ENCODE data around the gene MYH7. TPM values are rescaled to one million over a fixed set of nuclear protein-coding genes. Genes with fewer than 3 reads are reported as not detected.
"Not testable (repeated sequence)": the region's sequence is repeated elsewhere in the genome, so short reads cannot be mapped to it uniquely, and the experiment has no call there.

MYH7 gene
- total RNA-seq, 1 experiment from 2014 or later, result not detected

DNA sequence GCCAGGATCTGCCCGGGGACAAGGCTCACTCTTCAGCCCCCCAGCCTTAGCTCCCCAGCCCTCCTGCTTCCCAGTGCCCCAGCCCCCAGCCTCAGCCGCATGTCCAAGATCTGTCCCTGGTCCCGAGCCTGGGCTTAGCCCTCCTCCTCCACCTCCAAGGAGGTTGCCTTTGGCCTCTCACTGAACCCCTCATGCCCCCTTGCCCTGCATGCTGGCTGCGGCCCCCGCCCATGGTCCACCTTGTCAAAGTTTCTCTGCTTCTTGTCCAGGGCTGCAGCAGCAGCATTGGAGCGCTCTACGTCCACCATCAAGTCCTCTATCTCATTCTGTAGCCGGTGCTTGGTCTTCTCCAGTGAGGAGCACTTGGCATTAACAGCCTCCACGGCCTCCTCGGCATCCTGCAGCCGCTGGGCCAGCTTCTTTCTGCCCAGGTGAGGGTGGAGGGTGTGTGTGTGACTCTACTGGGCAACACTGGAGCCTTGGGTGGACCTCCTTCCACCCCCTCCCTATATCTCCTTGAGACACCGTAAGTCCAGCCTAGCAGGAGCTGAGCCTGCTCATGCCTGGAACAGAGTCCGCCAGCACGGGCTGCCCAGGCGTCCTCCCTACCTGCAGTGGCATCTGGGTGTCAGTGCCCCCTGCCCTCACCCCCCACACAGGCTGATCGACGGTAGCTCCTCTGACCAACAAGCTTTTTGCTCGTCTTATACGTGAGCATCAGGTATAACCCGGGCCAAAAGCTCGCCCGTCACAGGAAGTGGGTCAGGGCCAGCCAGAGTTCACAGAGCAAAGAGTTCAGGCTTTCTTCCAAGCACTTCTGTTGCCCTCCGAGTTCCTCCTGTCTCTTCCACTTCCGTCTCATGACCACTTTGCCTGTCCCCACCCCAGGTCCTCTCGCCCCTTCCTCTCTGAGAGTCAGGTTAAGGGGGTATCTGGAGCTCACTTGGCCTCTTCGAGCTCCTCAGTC is 47.3 kb downstream of the MYH7 start:
- CTCF ChIA-PET, result interaction anchor here (0.5 to 3.7 kb wide), 9 partner anchors 9 to 907 kb away, joined by 3 to 27 read pairs (median 5); partner anchors contain the start of gene CMTM5
- POLR2A ChIA-PET, result no interaction called here
- Mint-ChIP-seq H3K4me1 (peaks cover 17% of the 10 kb centered on the region), H3K9me3 (no peaks in the 10 kb centered on the region), H3K27me3 (ENCODE audit: low read depth) (peaks cover 26% of the 10 kb centered on the region), H3K4me3 (no peak overlapping the region), H3K36me3 (no peaks in the 10 kb centered on the region), H3K27ac (no peak overlapping the region)
- DNase-seq (ENCODE audit: low spot score), result no peak
- TF ChIP-seq, protein P1, sequence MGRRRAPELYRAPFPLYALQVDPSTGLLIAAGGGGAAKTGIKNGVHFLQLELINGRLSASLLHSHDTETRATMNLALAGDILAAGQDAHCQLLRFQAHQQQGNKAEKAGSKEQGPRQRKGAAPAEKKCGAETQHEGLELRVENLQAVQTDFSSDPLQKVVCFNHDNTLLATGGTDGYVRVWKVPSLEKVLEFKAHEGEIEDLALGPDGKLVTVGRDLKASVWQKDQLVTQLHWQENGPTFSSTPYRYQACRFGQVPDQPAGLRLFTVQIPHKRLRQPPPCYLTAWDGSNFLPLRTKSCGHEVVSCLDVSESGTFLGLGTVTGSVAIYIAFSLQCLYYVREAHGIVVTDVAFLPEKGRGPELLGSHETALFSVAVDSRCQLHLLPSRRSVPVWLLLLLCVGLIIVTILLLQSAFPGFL (CRISPR knock-in tag; IDR thresholded peaks at IDR 0.05; ENCODE audit: borderline replicate concordance), result no peak
- TF ChIP-seq ZNF138 (CRISPR knock-in tag; conservative IDR thresholded peaks at IDR 0.05), result no peak
- no peak for TF ChIP-seq SP1 (CRISPR knock-in tag; conservative IDR thresholded peaks at IDR 0.05)
- ATAC-seq, result no peak

DNA sequence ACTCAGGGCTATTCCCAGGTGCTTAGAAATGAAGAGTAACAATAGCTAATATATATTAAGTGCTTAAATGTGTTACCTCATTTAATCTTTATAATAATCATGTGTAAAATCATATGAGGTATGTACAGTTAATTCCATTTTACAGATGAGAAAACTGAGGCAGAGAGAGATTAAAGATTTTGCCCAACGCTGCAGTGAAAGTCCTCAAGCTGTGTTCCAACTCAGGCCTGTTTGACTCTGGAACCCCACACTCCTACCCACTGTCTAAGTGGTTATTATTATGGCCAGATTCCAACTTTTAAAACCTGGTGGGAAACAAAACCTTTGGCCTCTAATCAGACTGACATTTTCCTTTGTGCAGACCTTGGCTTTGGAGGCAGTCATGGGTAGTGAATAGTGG is 48.5 kb downstream of the MYH7 start:
- no peak for DNase-seq (ENCODE audit: low spot score)
- no peaks in the 10 kb centered on the region for H3K36me3 Mint-ChIP-seq
- H3K27ac Mint-ChIP-seq, result no peak overlapping the region
- peaks cover 11% of the 10 kb centered on the region for H3K4me1 Mint-ChIP-seq
- no peak overlapping the region for H3K4me3 Mint-ChIP-seq
- H3K27me3 Mint-ChIP-seq (ENCODE audit: low read depth), result peaks cover 34% of the 10 kb centered on the region
- CTCF ChIA-PET, result interaction anchor here (0.9 to 3.7 kb wide), 4 partner anchors 8 to 70 kb away, joined by 5 to 27 read pairs (median 10); no protein-coding TSS in a partner anchor
- TF ChIP-seq GTF2I (CRISPR knock-in tag; conservative IDR thresholded peaks at IDR 0.05) (no peak), JUN (CRISPR knock-in tag; IDR thresholded peaks at IDR 0.05) (no peak), TEAD4 (CRISPR knock-in tag; IDR thresholded peaks at IDR 0.05) (no peak), ZNF396 (CRISPR knock-in tag; IDR thresholded peaks at IDR 0.05; ENCODE audit: borderline replicate concordance) (no peak), NR3C1 (CRISPR knock-in tag; conservative IDR thresholded peaks at IDR 0.05; ENCODE audit: low read depth) (no peak), HMGA2 (CRISPR knock-in tag; IDR thresholded peaks at IDR 0.05) (no peak), NFATC4 (CRISPR knock-in tag; IDR thresholded peaks at IDR 0.05) (no peak)
- TF ChIP-seq, protein P2, sequence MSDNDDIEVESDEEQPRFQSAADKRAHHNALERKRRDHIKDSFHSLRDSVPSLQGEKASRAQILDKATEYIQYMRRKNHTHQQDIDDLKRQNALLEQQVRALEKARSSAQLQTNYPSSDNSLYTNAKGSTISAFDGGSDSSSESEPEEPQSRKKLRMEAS (CRISPR knock-in tag; IDR thresholded peaks at IDR 0.05), result no peak
- TF ChIP-seq, protein P3, sequence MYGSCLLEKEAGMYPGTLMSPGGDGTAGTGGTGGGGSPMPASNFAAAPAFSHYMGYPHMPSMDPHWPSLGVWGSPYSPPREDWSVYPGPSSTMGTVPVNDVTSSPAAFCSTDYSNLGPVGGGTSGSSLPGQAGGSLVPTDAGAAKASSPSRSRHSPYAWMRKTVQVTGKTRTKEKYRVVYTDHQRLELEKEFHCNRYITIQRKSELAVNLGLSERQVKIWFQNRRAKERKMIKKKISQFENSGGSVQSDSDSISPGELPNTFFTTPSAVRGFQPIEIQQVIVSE (CRISPR knock-in tag; IDR thresholded peaks at IDR 0.05; ENCODE audit: borderline replicate concordance), result no peak
- TF ChIP-seq, protein P4, sequence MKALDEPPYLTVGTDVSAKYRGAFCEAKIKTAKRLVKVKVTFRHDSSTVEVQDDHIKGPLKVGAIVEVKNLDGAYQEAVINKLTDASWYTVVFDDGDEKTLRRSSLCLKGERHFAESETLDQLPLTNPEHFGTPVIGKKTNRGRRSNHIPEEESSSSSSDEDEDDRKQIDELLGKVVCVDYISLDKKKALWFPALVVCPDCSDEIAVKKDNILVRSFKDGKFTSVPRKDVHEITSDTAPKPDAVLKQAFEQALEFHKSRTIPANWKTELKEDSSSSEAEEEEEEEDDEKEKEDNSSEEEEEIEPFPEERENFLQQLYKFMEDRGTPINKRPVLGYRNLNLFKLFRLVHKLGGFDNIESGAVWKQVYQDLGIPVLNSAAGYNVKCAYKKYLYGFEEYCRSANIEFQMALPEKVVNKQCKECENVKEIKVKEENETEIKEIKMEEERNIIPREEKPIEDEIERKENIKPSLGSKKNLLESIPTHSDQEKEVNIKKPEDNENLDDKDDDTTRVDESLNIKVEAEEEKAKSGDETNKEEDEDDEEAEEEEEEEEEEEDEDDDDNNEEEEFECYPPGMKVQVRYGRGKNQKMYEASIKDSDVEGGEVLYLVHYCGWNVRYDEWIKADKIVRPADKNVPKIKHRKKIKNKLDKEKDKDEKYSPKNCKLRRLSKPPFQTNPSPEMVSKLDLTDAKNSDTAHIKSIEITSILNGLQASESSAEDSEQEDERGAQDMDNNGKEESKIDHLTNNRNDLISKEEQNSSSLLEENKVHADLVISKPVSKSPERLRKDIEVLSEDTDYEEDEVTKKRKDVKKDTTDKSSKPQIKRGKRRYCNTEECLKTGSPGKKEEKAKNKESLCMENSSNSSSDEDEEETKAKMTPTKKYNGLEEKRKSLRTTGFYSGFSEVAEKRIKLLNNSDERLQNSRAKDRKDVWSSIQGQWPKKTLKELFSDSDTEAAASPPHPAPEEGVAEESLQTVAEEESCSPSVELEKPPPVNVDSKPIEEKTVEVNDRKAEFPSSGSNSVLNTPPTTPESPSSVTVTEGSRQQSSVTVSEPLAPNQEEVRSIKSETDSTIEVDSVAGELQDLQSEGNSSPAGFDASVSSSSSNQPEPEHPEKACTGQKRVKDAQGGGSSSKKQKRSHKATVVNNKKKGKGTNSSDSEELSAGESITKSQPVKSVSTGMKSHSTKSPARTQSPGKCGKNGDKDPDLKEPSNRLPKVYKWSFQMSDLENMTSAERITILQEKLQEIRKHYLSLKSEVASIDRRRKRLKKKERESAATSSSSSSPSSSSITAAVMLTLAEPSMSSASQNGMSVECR (CRISPR knock-in tag; IDR thresholded peaks at IDR 0.05; ENCODE audit: borderline replicate concordance), result no peak
- no peak for ATAC-seq
- no peaks in the 10 kb centered on the region for H3K9me3 Mint-ChIP-seq
- POLR2A ChIA-PET, result no interaction called here

DNA sequence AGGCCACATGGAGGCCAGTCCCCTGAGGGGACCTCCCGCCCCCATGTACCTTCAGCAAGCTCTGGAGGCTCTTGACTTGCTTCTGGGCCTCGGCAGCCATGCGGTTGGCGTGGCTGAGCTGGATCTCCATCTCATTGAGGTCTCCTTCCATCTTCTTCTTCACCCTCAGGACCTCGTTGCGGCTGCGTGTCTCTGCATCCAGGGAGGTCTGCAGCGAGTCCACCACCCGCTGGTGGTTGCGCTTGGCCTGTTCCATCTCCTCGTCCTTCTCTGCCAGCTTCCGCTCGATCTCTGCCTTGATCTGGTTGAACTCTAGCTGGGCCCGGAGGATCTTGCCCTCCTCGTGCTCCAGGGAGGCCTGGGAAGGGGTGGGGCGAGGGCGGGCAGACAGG is 49.2 kb downstream of the MYH7 start:
- H3K27me3 Mint-ChIP-seq (ENCODE audit: low read depth), result peaks cover 38% of the 10 kb centered on the region

More for the DNA sequence above, 49.2 kb downstream of the MYH7 start:
- H3K9me3 Mint-ChIP-seq; H3K27ac Mint-ChIP-seq; POLR2A ChIA-PET; H3K4me3 Mint-ChIP-seq; DNase-seq (ENCODE audit: low spot score); ATAC-seq; H3K36me3 Mint-ChIP-seq: not testable (repeated sequence)
- H3K4me1 Mint-ChIP-seq, result peaks cover 11% of the 10 kb centered on the region
- CTCF ChIA-PET, result interaction anchor here (1.0 to 2.2 kb wide), 3 partner anchors 17 to 70 kb away, joined by 3 to 14 read pairs (median 4); no protein-coding TSS in a partner anchor

Measured in WTC11 (cell line).